Measurements from ENCODE around the gene FAM43A.

Gene FAM43A

GRCh38 chr3:194661374-194661773 lies 24.3 kb upstream of the FAM43A start:
- Histone ChIP-seq H3K4me1 (ENCODE audit: insufficient read depth, low read length) (no peaks in the 10 kb centered on the region), H3K4me3 (ENCODE audit: low read depth in 1 of 2, low read length in 2 of 2) (no peak overlapping the region), H3K36me3 (ENCODE audit: insufficient read depth, low read length) (peaks cover 32% of the 10 kb centered on the region), H3K9me3 (ENCODE audit: low read length) (no peaks in the 10 kb centered on the region), H3K27ac (ENCODE audit: low read depth, low read length) (no peak overlapping the region), H3K27me3 (ENCODE audit: control insufficient read depth in 1 of 2, insufficient read depth in 2 of 2, low read length in 2 of 2) (no peaks in the 10 kb centered on the region), H3K9ac (ENCODE audit: low read length) (no peak overlapping the region)

GRCh38 chr3:194661946-194662345 lies 23.7 kb upstream of the FAM43A start:
- Histone ChIP-seq H3K4me1 (ENCODE audit: insufficient read depth, low read length) (no peaks in the 10 kb centered on the region), H3K36me3 (ENCODE audit: insufficient read depth, low read length) (peaks cover 38% of the 10 kb centered on the region), H3K9me3 (ENCODE audit: low read length) (no peaks in the 10 kb centered on the region), H3K4me3 (ENCODE audit: low read depth in 1 of 2, low read length in 2 of 2) (no peak overlapping the region), H3K27me3 (ENCODE audit: control insufficient read depth in 1 of 2, insufficient read depth in 2 of 2, low read length in 2 of 2) (no peaks in the 10 kb centered on the region), H3K27ac (ENCODE audit: low read depth, low read length) (no peak overlapping the region), H3K9ac (ENCODE audit: low read length) (no peak overlapping the region)

- Histone ChIP-seq H3K4me1 (ENCODE audit: insufficient read depth, low read length) (no peaks in the 10 kb centered on the region), H3K27me3 (ENCODE audit: control insufficient read depth in 1 of 2, insufficient read depth in 2 of 2, low read length in 2 of 2) (no peaks in the 10 kb centered on the region), H3K9ac (ENCODE audit: low read length) (no peak overlapping the region), H3K9me3 (ENCODE audit: low read length) (no peaks in the 10 kb centered on the region), H3K4me3 (ENCODE audit: low read depth in 1 of 2, low read length in 2 of 2) (no peak overlapping the region), H3K36me3 (ENCODE audit: insufficient read depth, low read length) (peaks cover 39% of the 10 kb centered on the region), H3K27ac (ENCODE audit: low read depth, low read length) (no peak overlapping the region)
Observed at GRCh38 chr3:194664857-194665256, 20.8 kb upstream of the FAM43A start.

GRCh38 chr3:194667363-194667762 lies 18.3 kb upstream of the FAM43A start:
- Histone ChIP-seq H3K36me3 (ENCODE audit: insufficient read depth, low read length) (peaks cover 35% of the 10 kb centered on the region), H3K4me3 (ENCODE audit: low read depth in 1 of 2, low read length in 2 of 2) (no peak overlapping the region), H3K9me3 (ENCODE audit: low read length) (no peaks in the 10 kb centered on the region), H3K27ac (ENCODE audit: low read depth, low read length) (no peak overlapping the region), H3K27me3 (ENCODE audit: control insufficient read depth in 1 of 2, insufficient read depth in 2 of 2, low read length in 2 of 2) (no peaks in the 10 kb centered on the region), H3K9ac (ENCODE audit: low read length) (no peak overlapping the region), H3K4me1 (ENCODE audit: insufficient read depth, low read length) (peaks cover 11% of the 10 kb centered on the region)

GRCh38 chr3:194671511-194671899 lies 14.2 kb upstream of the FAM43A start:
- no peaks in the 10 kb centered on the region for H3K27me3 ChIP-seq (ENCODE audit: control insufficient read depth in 1 of 2, insufficient read depth in 2 of 2, low read length in 2 of 2)
- H3K27ac ChIP-seq (ENCODE audit: low read depth, low read length) = peak overlapping the region; percentile 88
- no peaks in the 10 kb centered on the region for H3K9me3 ChIP-seq (ENCODE audit: low read length)
- peak overlapping the region; percentile 74 for H3K9ac ChIP-seq (ENCODE audit: low read length)
- peaks cover 11% of the 10 kb centered on the region for H3K4me1 ChIP-seq (ENCODE audit: insufficient read depth, low read length)
- H3K4me3 ChIP-seq (ENCODE audit: low read depth in 1 of 2, low read length in 2 of 2) = peak overlapping the region; percentile 75 to 92
- H3K36me3 ChIP-seq (ENCODE audit: insufficient read depth, low read length) = peaks cover 19% of the 10 kb centered on the region

GRCh38 chr3:194671900-194672808 lies 13.5 kb upstream of the FAM43A start, which contains the start of gene LSG1:
LSG1 (minus strand) TSS chr3:194672191; CDS start chr3:194672162, 29 bp downstream.
- Histone ChIP-seq H3K27me3 (ENCODE audit: control insufficient read depth in 1 of 2, insufficient read depth in 2 of 2, low read length in 2 of 2) (no peaks in the 10 kb centered on the region), H3K4me1 (ENCODE audit: insufficient read depth, low read length) (peaks cover 11% of the 10 kb centered on the region), H3K36me3 (ENCODE audit: insufficient read depth, low read length) (peaks cover 15% of the 10 kb centered on the region), H3K4me3 (ENCODE audit: low read depth in 1 of 2, low read length in 2 of 2) (peak within 1 kb of the TSS; percentile 75 to 92), H3K27ac (ENCODE audit: low read depth, low read length) (peak within 1 kb of the TSS; percentile 88), H3K9ac (ENCODE audit: low read length) (peak within 1 kb of the TSS; percentile 74), H3K9me3 (ENCODE audit: low read length) (no peaks in the 10 kb centered on the region)

- Histone ChIP-seq H3K4me1 (ENCODE audit: insufficient read depth, low read length) (peaks cover 11% of the 10 kb centered on the region), H3K27ac (ENCODE audit: low read depth, low read length) (peak overlapping the region; percentile 88), H3K4me3 (ENCODE audit: low read depth in 1 of 2, low read length in 2 of 2) (peak overlapping the region; percentile 22 to 92), H3K9ac (ENCODE audit: low read length) (peak overlapping the region; percentile 23), H3K36me3 (ENCODE audit: insufficient read depth, low read length) (peaks cover 15% of the 10 kb centered on the region), H3K27me3 (ENCODE audit: control insufficient read depth in 1 of 2, insufficient read depth in 2 of 2, low read length in 2 of 2) (no peaks in the 10 kb centered on the region), H3K9me3 (ENCODE audit: low read length) (no peaks in the 10 kb centered on the region)
Observed at GRCh38 chr3:194672876-194673275, 12.8 kb upstream of the FAM43A start.

- peaks cover 11% of the 10 kb centered on the region for H3K4me1 ChIP-seq (ENCODE audit: insufficient read depth, low read length)
- no peak overlapping the region for H3K27ac ChIP-seq (ENCODE audit: low read depth, low read length)
- H3K9ac ChIP-seq (ENCODE audit: low read length) = no peak overlapping the region
- H3K36me3 ChIP-seq (ENCODE audit: insufficient read depth, low read length) = peaks cover 11% of the 10 kb centered on the region
- no peaks in the 10 kb centered on the region for H3K9me3 ChIP-seq (ENCODE audit: low read length)
- H3K27me3 ChIP-seq (ENCODE audit: control insufficient read depth in 1 of 2, insufficient read depth in 2 of 2, low read length in 2 of 2) = no peaks in the 10 kb centered on the region
- H3K4me3 ChIP-seq (ENCODE audit: low read depth in 1 of 2, low read length in 2 of 2) = no peak overlapping the region
Observed at GRCh38 chr3:194673761-194674160, 11.9 kb upstream of the FAM43A start.

GRCh38 chr3:194675081-194675640 lies 10.5 kb upstream of the FAM43A start:
- Histone ChIP-seq H3K36me3 (ENCODE audit: insufficient read depth, low read length) (no peaks in the 10 kb centered on the region), H3K9me3 (ENCODE audit: low read length) (no peaks in the 10 kb centered on the region), H3K27me3 (ENCODE audit: control insufficient read depth in 1 of 2, insufficient read depth in 2 of 2, low read length in 2 of 2) (no peaks in the 10 kb centered on the region), H3K9ac (ENCODE audit: low read length) (no peak overlapping the region), H3K4me1 (ENCODE audit: insufficient read depth, low read length) (peaks cover 11% of the 10 kb centered on the region), H3K4me3 (ENCODE audit: low read depth in 1 of 2, low read length in 2 of 2) (no peak overlapping the region), H3K27ac (ENCODE audit: low read depth, low read length) (no peak overlapping the region)

GRCh38 chr3:194675680-194676079 lies 10.0 kb upstream of the FAM43A start:
- peaks cover 8% of the 10 kb centered on the region for H3K4me1 ChIP-seq (ENCODE audit: insufficient read depth, low read length)
- no peak overlapping the region for H3K27ac ChIP-seq (ENCODE audit: low read depth, low read length)
- H3K9me3 ChIP-seq (ENCODE audit: low read length) = no peaks in the 10 kb centered on the region
- no peak overlapping the region for H3K9ac ChIP-seq (ENCODE audit: low read length)
- H3K4me3 ChIP-seq (ENCODE audit: low read depth in 1 of 2, low read length in 2 of 2) = no peak overlapping the region
- no peaks in the 10 kb centered on the region for H3K27me3 ChIP-seq (ENCODE audit: control insufficient read depth in 1 of 2, insufficient read depth in 2 of 2, low read length in 2 of 2)
- no peaks in the 10 kb centered on the region for H3K36me3 ChIP-seq (ENCODE audit: insufficient read depth, low read length)

GRCh38 chr3:194676471-194676870 lies 9.2 kb upstream of the FAM43A start:
- Histone ChIP-seq H3K36me3 (ENCODE audit: insufficient read depth, low read length) (no peaks in the 10 kb centered on the region), H3K9me3 (ENCODE audit: low read length) (no peaks in the 10 kb centered on the region), H3K27me3 (ENCODE audit: control insufficient read depth in 1 of 2, insufficient read depth in 2 of 2, low read length in 2 of 2) (no peaks in the 10 kb centered on the region), H3K27ac (ENCODE audit: low read depth, low read length) (no peak overlapping the region), H3K4me3 (ENCODE audit: low read depth in 1 of 2, low read length in 2 of 2) (no peak overlapping the region), H3K9ac (ENCODE audit: low read length) (no peak overlapping the region), H3K4me1 (ENCODE audit: insufficient read depth, low read length) (no peaks in the 10 kb centered on the region)
